ENCODE results near the gene SLC44A5.

SLC44A5 gene

DNA sequence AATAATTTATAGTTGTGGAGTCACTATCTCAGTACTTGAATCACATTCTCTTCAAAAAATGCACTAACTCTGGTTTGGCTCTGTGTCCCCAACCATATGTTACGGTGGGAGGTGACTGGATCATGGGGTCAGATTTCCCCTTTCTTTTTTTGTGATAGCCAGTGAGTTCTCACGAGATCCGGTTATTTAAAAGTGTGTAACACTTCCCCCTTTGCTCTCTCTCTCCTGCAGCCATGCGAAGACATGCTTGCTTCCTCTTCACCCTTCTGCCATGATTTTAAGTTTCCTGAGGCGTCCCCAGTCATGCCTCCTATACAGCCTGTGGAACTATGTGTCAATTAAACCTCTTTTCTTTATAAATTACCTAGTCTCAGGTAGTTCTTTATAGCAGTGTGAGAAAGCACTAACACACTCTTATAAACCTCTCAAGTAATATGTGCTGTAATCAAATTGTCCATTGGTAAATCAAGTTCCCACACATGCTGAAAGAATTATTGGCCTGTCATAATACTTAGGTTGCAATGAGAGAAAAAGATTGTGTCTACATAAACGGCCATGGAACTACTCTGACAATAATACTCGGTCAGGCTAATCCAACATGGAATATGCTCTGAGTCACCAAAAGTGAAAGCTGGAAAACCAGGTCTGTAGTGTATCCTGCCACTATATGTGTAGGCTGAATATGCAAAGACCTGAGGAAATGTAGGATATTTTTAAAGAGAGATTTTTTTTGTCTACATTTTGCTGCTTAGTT is 107.5 kb downstream of the SLC44A5 start:
- no peak overlapping the region for H3K27ac ChIP-seq (ENCODE audit: low read length)
- no peaks in the 10 kb centered on the region for H3K79me2 ChIP-seq (ENCODE audit: insufficient read depth, low read length)
- H3K27me3 ChIP-seq (ENCODE audit: insufficient read depth, low read length, poor library complexity) = no peaks in the 10 kb centered on the region
- H2AFZ ChIP-seq (ENCODE audit: low read depth, low read length) = no peak overlapping the region
- TF ChIP-seq EZH2 (IDR thresholded peaks at IDR 0.05; ENCODE audit: borderline replicate concordance, low read depth, low read length, severe bottlenecking) = no peak
- no peak for TF ChIP-seq CTCF (IDR thresholded peaks at IDR 0.05; ENCODE audit: borderline replicate concordance, extremely low read depth, low read length, poor library complexity, severe bottlenecking)
- H3K4me3 ChIP-seq (ENCODE audit: low read depth in 1 of 2, low read length in 2 of 2) = no peak overlapping the region
- no peaks in the 10 kb centered on the region for H3K4me1 ChIP-seq (ENCODE audit: insufficient read depth, low read length)
- ATAC-seq (ENCODE audit: insufficient read depth, low read depth) (no peak), DNase-seq (no peak)
- H3K9ac ChIP-seq (ENCODE audit: low read depth, low read length) = no peak overlapping the region
- H3K36me3 ChIP-seq (ENCODE audit: insufficient read depth, low read length) = no peaks in the 10 kb centered on the region
- H3K4me2 ChIP-seq (ENCODE audit: insufficient read depth, low read length) = no peak overlapping the region
- H3K9me3 ChIP-seq (ENCODE audit: insufficient read depth, low read length, severe bottlenecking) = no peaks in the 10 kb centered on the region
- no peaks in the 10 kb centered on the region for H4K20me1 ChIP-seq (ENCODE audit: insufficient read depth, low read length)

DNA sequence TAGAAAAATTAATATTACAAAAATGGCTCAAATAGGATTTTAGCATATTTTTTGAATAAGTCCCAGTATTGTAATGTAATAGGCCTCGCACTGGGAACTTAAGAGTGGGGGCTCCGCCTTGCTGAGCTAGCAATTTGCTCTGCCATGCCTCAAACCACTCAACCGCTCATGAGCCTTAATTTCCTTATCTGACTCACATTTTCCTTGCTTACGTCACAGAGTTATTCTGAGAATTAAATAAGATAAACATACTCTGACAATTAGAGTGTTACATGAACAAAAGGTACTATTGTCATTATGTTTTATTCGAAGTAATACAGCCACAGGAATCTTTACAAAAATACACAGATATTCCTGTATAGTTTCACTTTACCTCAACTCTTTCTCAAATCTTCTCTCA is 108.1 kb downstream of the SLC44A5 start:
- no peak overlapping the region for H2AFZ ChIP-seq (ENCODE audit: low read depth, low read length)
- ATAC-seq (ENCODE audit: insufficient read depth, low read depth) = no peak
- TF ChIP-seq EZH2 (IDR thresholded peaks at IDR 0.05; ENCODE audit: borderline replicate concordance, low read depth, low read length, severe bottlenecking) (no peak), CTCF (IDR thresholded peaks at IDR 0.05; ENCODE audit: borderline replicate concordance, extremely low read depth, low read length, poor library complexity, severe bottlenecking) (no peak)
- no peaks in the 10 kb centered on the region for H3K4me1 ChIP-seq (ENCODE audit: insufficient read depth, low read length)
- no peaks in the 10 kb centered on the region for H3K9me3 ChIP-seq (ENCODE audit: insufficient read depth, low read length, severe bottlenecking)
- no peak overlapping the region for H3K27ac ChIP-seq (ENCODE audit: low read length)
- no peaks in the 10 kb centered on the region for H3K27me3 ChIP-seq (ENCODE audit: insufficient read depth, low read length, poor library complexity)
- no peaks in the 10 kb centered on the region for H4K20me1 ChIP-seq (ENCODE audit: insufficient read depth, low read length)
- H3K4me3 ChIP-seq (ENCODE audit: low read depth in 1 of 2, low read length in 2 of 2) = no peak overlapping the region
- H3K9ac ChIP-seq (ENCODE audit: low read depth, low read length) = no peak overlapping the region
- H3K36me3 ChIP-seq (ENCODE audit: insufficient read depth, low read length) = no peaks in the 10 kb centered on the region
- no peak for DNase-seq
- H3K79me2 ChIP-seq (ENCODE audit: insufficient read depth, low read length) = no peaks in the 10 kb centered on the region
- H3K4me2 ChIP-seq (ENCODE audit: insufficient read depth, low read length) = no peak overlapping the region

- Histone ChIP-seq H2AFZ (ENCODE audit: low read depth, low read length) (no peak overlapping the region), H3K4me3 (ENCODE audit: low read depth in 1 of 2, low read length in 2 of 2) (no peak overlapping the region), H3K79me2 (ENCODE audit: insufficient read depth, low read length) (no peaks in the 10 kb centered on the region), H3K9ac (ENCODE audit: low read depth, low read length) (no peak overlapping the region), H3K9me3 (ENCODE audit: insufficient read depth, low read length, severe bottlenecking) (no peaks in the 10 kb centered on the region), H3K27me3 (ENCODE audit: insufficient read depth, low read length, poor library complexity) (no peaks in the 10 kb centered on the region), H4K20me1 (ENCODE audit: insufficient read depth, low read length) (no peaks in the 10 kb centered on the region), H3K4me2 (ENCODE audit: insufficient read depth, low read length) (no peak overlapping the region), H3K36me3 (ENCODE audit: insufficient read depth, low read length) (no peaks in the 10 kb centered on the region), H3K4me1 (ENCODE audit: insufficient read depth, low read length) (no peaks in the 10 kb centered on the region), H3K27ac (ENCODE audit: low read length) (no peak overlapping the region)
- DNase-seq = no peak
- ATAC-seq (ENCODE audit: insufficient read depth, low read depth) = no peak
- no peak for TF ChIP-seq EZH2 (IDR thresholded peaks at IDR 0.05; ENCODE audit: borderline replicate concordance, low read depth, low read length, severe bottlenecking)
- TF ChIP-seq CTCF (IDR thresholded peaks at IDR 0.05; ENCODE audit: borderline replicate concordance, extremely low read depth, low read length, poor library complexity, severe bottlenecking) = no peak
Observed at GRCh38 chr1:75501577-75502295, 109.2 kb downstream of the SLC44A5 start.
